Mucosa of rectum (tissue), 2 donors: ENCODE data around the gene PAX1.

Source experiments
- H3K27ac ChIP-seq, 2 donors: one replicate each; pipeline ENCODE4 v1.7.0; 2013; ENCODE audit warnings: inconsistent platforms in 2 of 2, low read depth in 2 of 2, low read length in 2 of 2
- H3K27me3 ChIP-seq, 2 donors: one replicate each; pipeline ENCODE4 v1.7.0; 2013; ENCODE audit warnings: low read length in 2 of 2; ENCODE audit not compliant: control insufficient read depth in 2 of 2, insufficient read depth in 2 of 2
- H3K36me3 ChIP-seq, 2 donors: one replicate each; pipeline ENCODE4 v1.7.0; 2013; ENCODE audit warnings: low read length in 2 of 2; ENCODE audit not compliant: control insufficient read depth in 2 of 2, insufficient read depth in 2 of 2
- H3K4me1 ChIP-seq, 2 donors: one replicate each; pipeline ENCODE4 v1.7.0; 2013; ENCODE audit warnings: low read length in 2 of 2, mild to moderate bottlenecking in 1 of 2; ENCODE audit not compliant: control insufficient read depth in 2 of 2, insufficient read depth in 2 of 2
- H3K4me3 ChIP-seq, 2 donors: one replicate each; pipeline ENCODE4 v1.7.0; 2013; ENCODE audit warnings: low read length in 2 of 2
- H3K9ac ChIP-seq, 2 donors: one replicate each; pipeline ENCODE4 v1.7.0; 2013; ENCODE audit warnings: low read length in 2 of 2, low read depth in 1 of 2, mild to moderate bottlenecking in 1 of 2
- H3K9me3 ChIP-seq, 2 donors: one replicate each; pipeline ENCODE4 v1.7.0; 2013; ENCODE audit warnings: low read length in 2 of 2; ENCODE audit not compliant: control insufficient read depth in 2 of 2
- donor health status: healthy.
- donor health status: Normal muscosa, but diverticular disease.

The PAX1 gene

GRCh38 chr20:21705575-21706260, at the start of gene PAX1:
TSS of gene PAX1 (plus strand) at chr20:21705664. CDS start at chr20:21705713, 49 bp downstream.
- no peaks in the 10 kb centered on the region for H3K36me3 ChIP-seq
- H3K27me3 ChIP-seq, result peaks cover 26 to 51% of the 10 kb centered on the region in 2 donors
- H3K4me3 ChIP-seq, result no peak within 1 kb of the TSS
- no peak within 1 kb of the TSS for H3K27ac ChIP-seq
- no peak within 1 kb of the TSS for H3K9ac ChIP-seq
- no peaks in the 10 kb centered on the region for H3K4me1 ChIP-seq
- H3K9me3 ChIP-seq, result no peaks in the 10 kb centered on the region

- Histone ChIP-seq H3K9me3 (no peaks in the 10 kb centered on the region), H3K27ac (no peak overlapping the region), H3K4me1 (no peaks in the 10 kb centered on the region), H3K36me3 (no peaks in the 10 kb centered on the region), H3K27me3 (no peaks in the 10 kb centered on the region), H3K9ac (no peak overlapping the region), H3K4me3 (no peak overlapping the region)
These were observed 49.0 kb upstream of the PAX1 start for GRCh38 chr20:21656308-21657067.

GRCh38 chr20:21661488-21662055, 43.9 kb upstream of the PAX1 start:
- Histone ChIP-seq H3K4me3 (no peak overlapping the region), H3K4me1 (no peaks in the 10 kb centered on the region)

GRCh38 chr20:21663465-21663864, 42.0 kb upstream of the PAX1 start:
- Histone ChIP-seq H3K27ac (no peak overlapping the region), H3K27me3 (no peaks in the 10 kb centered on the region), H3K9ac (no peak overlapping the region), H3K4me3 (no peak overlapping the region), H3K36me3 (no peaks in the 10 kb centered on the region), H3K9me3 (no peaks in the 10 kb centered on the region), H3K4me1 (no peaks in the 10 kb centered on the region)

More at GRCh38 chr20:21661488-21662055, 43.9 kb upstream of the PAX1 start:
- Histone ChIP-seq H3K9me3 (no peaks in the 10 kb centered on the region), H3K9ac (no peak overlapping the region), H3K27me3 (no peaks in the 10 kb centered on the region), H3K36me3 (no peaks in the 10 kb centered on the region), H3K27ac (no peak overlapping the region)

GRCh38 chr20:21665687-21666446, 39.6 kb upstream of the PAX1 start:
- no peaks in the 10 kb centered on the region for H3K27me3 ChIP-seq

GRCh38 chr20:21670126-21670525, 35.3 kb upstream of the PAX1 start:
- Histone ChIP-seq H3K36me3 (no peaks in the 10 kb centered on the region), H3K4me1 (no peaks in the 10 kb centered on the region), H3K9ac (no peak overlapping the region), H3K27ac (no peak overlapping the region), H3K4me3 (no peak overlapping the region), H3K27me3 (no peaks in the 10 kb centered on the region), H3K9me3 (no peaks in the 10 kb centered on the region)

More at GRCh38 chr20:21665687-21666446, 39.6 kb upstream of the PAX1 start:
- Histone ChIP-seq H3K4me1 (no peaks in the 10 kb centered on the region), H3K9me3 (no peaks in the 10 kb centered on the region), H3K36me3 (no peaks in the 10 kb centered on the region), H3K27ac (no peak overlapping the region), H3K9ac (no peak overlapping the region), H3K4me3 (no peak overlapping the region)

- no peak overlapping the region for H3K9ac ChIP-seq
- H3K4me1 ChIP-seq, result no peaks in the 10 kb centered on the region
- no peaks in the 10 kb centered on the region for H3K36me3 ChIP-seq
- no peaks in the 10 kb centered on the region for H3K9me3 ChIP-seq
- H3K27me3 ChIP-seq, result no peaks in the 10 kb centered on the region
- no peak overlapping the region for H3K27ac ChIP-seq
- no peak overlapping the region for H3K4me3 ChIP-seq
These were observed 34.5 kb upstream of the PAX1 start for GRCh38 chr20:21670981-21671380.

GRCh38 chr20:21677261-21677660, 28.2 kb upstream of the PAX1 start:
- Histone ChIP-seq H3K4me1 (no peaks in the 10 kb centered on the region), H3K36me3 (no peaks in the 10 kb centered on the region), H3K9ac (no peak overlapping the region), H3K4me3 (no peak overlapping the region), H3K27me3 (no peaks in the 10 kb centered on the region), H3K9me3 (no peaks in the 10 kb centered on the region), H3K27ac (no peak overlapping the region)

- Histone ChIP-seq H3K36me3 (no peaks in the 10 kb centered on the region), H3K4me3 (no peak overlapping the region), H3K27ac (no peak overlapping the region)
These were observed 27.7 kb upstream of the PAX1 start for GRCh38 chr20:21677781-21678180.

More at GRCh38 chr20:21677781-21678180, 27.7 kb upstream of the PAX1 start:
- Histone ChIP-seq H3K9me3 (no peaks in the 10 kb centered on the region), H3K9ac (no peak overlapping the region), H3K4me1 (no peaks in the 10 kb centered on the region), H3K27me3 (no peaks in the 10 kb centered on the region)
